ENCODE measurements around the gene IER2.

DNA sequence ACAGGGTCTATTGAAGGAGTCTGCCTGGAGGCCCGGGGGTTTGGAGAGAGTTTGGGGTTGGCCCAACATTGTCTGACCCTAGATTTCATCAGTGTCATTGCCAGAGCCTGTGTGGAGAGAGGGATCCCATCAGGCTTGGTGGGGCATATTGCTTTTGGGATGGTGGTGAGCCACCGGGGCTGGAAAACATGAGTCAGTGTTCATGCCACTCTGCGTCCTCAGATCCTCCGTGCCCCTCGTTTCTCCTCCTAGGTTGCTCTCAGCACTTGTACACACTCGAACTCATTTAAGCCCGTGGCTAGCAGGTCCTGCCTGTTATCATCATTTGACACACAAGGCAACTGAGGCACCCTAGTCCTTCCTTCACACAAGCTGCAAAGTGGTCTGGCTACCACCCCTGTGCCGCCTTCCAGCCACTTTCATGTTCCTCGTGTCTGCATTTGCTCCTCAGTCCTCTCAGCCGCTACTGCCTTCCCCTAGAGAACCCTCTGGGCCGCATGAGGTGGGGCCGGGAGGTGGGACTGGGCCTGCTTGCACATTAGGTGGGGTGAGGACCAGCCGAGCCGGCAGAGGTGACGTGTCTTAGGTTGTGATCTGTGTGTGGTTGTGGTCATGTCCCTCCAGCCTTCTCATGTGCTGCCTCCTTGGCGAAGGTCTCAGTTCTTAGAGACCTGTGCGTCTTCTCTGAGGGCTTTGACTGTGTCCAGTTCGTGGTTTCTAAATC is 28.5 kb upstream of the IER2 start:
- TF ChIP-seq, protein P1, sequence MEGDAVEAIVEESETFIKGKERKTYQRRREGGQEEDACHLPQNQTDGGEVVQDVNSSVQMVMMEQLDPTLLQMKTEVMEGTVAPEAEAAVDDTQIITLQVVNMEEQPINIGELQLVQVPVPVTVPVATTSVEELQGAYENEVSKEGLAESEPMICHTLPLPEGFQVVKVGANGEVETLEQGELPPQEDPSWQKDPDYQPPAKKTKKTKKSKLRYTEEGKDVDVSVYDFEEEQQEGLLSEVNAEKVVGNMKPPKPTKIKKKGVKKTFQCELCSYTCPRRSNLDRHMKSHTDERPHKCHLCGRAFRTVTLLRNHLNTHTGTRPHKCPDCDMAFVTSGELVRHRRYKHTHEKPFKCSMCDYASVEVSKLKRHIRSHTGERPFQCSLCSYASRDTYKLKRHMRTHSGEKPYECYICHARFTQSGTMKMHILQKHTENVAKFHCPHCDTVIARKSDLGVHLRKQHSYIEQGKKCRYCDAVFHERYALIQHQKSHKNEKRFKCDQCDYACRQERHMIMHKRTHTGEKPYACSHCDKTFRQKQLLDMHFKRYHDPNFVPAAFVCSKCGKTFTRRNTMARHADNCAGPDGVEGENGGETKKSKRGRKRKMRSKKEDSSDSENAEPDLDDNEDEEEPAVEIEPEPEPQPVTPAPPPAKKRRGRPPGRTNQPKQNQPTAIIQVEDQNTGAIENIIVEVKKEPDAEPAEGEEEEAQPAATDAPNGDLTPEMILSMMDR (IDR thresholded peaks at IDR 0.05 in 2 of 3, conservative IDR thresholded peaks at IDR 0.05 in 1 of 3; ENCODE audit: borderline replicate concordance in 1 of 3, insufficient read depth in 1 of 3, low read depth in 2 of 3, low read length in 2 of 3), result no peak
- TF ChIP-seq SIN3A (IDR thresholded peaks at IDR 0.05; ENCODE audit: low read depth) (no peak), CEBPB (IDR thresholded peaks at IDR 0.05; ENCODE audit: low read depth) (no peak), RAD21 (IDR thresholded peaks at IDR 0.05; ENCODE audit: low read depth) (no peak), TCF7L2 (IDR thresholded peaks at IDR 0.05; ENCODE audit: borderline replicate concordance, extremely low read depth, insufficient read depth, insufficient read length) (no peak), JUND (IDR thresholded peaks at IDR 0.05) (no peak), POLR2A (IDR thresholded peaks at IDR 0.05; ENCODE audit: borderline replicate concordance, extremely low read depth, insufficient read depth, insufficient read length) (no peak), ZFX (IDR thresholded peaks at IDR 0.05) (no peak), SP1 (IDR thresholded peaks at IDR 0.05; ENCODE audit: low read depth) (no peak)
- TF ChIP-seq, protein P2, sequence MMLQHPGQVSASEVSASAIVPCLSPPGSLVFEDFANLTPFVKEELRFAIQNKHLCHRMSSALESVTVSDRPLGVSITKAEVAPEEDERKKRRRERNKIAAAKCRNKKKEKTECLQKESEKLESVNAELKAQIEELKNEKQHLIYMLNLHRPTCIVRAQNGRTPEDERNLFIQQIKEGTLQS (IDR thresholded peaks at IDR 0.05), result no peak

Data from HCT116 (cell line).